Daoy (cell line): Measurements from ENCODE around the gene RSRC2. TPM values are rescaled to one million over a fixed set of nuclear protein-coding genes. Genes with fewer than 3 reads are reported as not detected.

Experiments
- total RNA-seq: library from RNA; depleted of rRNA; stranded (reverse); fragments of >200 nt; shearing (Covaris generic); gene quantifications from 2 replicates; pipeline ENCODE4 v1.2.3, GENCODE V29; 2014; rRNA removed

The RSRC2 gene
- total RNA-seq, 1 experiment from 2014 or later, result 58.7 TPM

Other genes starting within 250 kb of the RSRC2 start
- 38.2 and 41.7 TPM in 2 replicates for gene CLIP1, start 104.3 kb downstream of the RSRC2 start, total RNA-seq
- gene ZCCHC8, start 26.0 kb downstream of the RSRC2 start, total RNA-seq, result 17.1 and 18.7 TPM in 2 replicates
- gene KNTC1, start 313 bp upstream of the RSRC2 start, total RNA-seq, result 56.9 and 74.3 TPM in 2 replicates
- gene HCAR2, start 176.4 kb upstream of the RSRC2 start, total RNA-seq, result not detected in 2 replicates
- gene HCAR3, start 189.9 kb upstream of the RSRC2 start, total RNA-seq, result not detected in 2 replicates
- gene HCAR1, start 203.9 kb upstream of the RSRC2 start, total RNA-seq, result 0.03 and 0.23 TPM in 2 replicates
- 86.9 and 107 TPM in 2 replicates for gene DENR, start 225.9 kb upstream of the RSRC2 start, total RNA-seq
- 0.51 and 1.7 TPM in 2 replicates for gene CCDC62, start 247.6 kb upstream of the RSRC2 start, total RNA-seq